Esophagus muscularis mucosa (tissue), 3 donors: ENCODE measurements around the gene ATP8B1.

Experiments
- POLR2A ChIP-seq: fragments of 450-650 bp; IDR thresholded peaks from one replicate; pipeline ENCODE4 v1.6.1; 2017; ENCODE audit warnings: antibody characterized with exemption, moderate library complexity, mild to moderate bottlenecking, low read depth
- TF ChIP-seq, protein P1 (sequence below), 3 experiments: fragments of 200-600 bp in 2 of 3; fragments of 450-650 bp in 1 of 3; sonication (generic) in 2 of 3; IDR thresholded peaks; one replicate each; pipeline ENCODE4 v1.5.1; 2017 to 2019; ENCODE audit warnings: antibody characterized with exemption in 3 of 3, mild to moderate bottlenecking in 2 of 3, moderate library complexity in 1 of 3

DNA sequence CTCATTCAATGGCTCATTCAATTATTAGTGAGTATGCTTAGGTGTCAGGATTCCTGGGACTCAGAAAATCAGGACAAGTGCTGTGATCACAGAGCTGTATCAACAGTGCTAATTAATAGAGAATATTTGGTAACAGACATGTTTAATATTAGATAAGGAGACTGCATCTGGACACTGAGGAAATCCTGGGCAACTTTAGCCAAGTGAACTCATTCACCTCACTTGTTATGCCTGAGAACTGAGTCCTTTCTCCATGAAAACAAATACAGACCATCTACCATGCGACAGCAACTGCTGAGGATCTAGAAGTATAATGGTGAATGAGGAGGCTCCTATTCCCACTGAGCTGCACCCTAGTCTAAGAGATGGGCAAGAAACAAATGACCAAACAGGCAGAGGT lies 23.1 kb upstream of the ATP8B1 start:
- no peak for TF ChIP-seq POLR2A
- TF ChIP-seq, protein P1, sequence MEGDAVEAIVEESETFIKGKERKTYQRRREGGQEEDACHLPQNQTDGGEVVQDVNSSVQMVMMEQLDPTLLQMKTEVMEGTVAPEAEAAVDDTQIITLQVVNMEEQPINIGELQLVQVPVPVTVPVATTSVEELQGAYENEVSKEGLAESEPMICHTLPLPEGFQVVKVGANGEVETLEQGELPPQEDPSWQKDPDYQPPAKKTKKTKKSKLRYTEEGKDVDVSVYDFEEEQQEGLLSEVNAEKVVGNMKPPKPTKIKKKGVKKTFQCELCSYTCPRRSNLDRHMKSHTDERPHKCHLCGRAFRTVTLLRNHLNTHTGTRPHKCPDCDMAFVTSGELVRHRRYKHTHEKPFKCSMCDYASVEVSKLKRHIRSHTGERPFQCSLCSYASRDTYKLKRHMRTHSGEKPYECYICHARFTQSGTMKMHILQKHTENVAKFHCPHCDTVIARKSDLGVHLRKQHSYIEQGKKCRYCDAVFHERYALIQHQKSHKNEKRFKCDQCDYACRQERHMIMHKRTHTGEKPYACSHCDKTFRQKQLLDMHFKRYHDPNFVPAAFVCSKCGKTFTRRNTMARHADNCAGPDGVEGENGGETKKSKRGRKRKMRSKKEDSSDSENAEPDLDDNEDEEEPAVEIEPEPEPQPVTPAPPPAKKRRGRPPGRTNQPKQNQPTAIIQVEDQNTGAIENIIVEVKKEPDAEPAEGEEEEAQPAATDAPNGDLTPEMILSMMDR (IDR thresholded peaks at IDR 0.05), result no peak
